Measurements from ENCODE around the gene PDIA6. TPM values are rescaled to one million over a fixed set of nuclear protein-coding genes. Genes with fewer than 3 reads are reported as not detected.

PDIA6 gene
- total RNA-seq, 1 donor from 2014 or later, result 205 TPM

GRCh38 chr2:10764896-10765295, 47.7 kb downstream of the PDIA6 start:
- no peaks in the 10 kb centered on the region for H3K9me3 Mint-ChIP-seq (ENCODE audit: unreplicated experiment)
- no peaks in the 10 kb centered on the region for H3K27me3 Mint-ChIP-seq (ENCODE audit: unreplicated experiment)
- TF ChIP-seq, protein P1, sequence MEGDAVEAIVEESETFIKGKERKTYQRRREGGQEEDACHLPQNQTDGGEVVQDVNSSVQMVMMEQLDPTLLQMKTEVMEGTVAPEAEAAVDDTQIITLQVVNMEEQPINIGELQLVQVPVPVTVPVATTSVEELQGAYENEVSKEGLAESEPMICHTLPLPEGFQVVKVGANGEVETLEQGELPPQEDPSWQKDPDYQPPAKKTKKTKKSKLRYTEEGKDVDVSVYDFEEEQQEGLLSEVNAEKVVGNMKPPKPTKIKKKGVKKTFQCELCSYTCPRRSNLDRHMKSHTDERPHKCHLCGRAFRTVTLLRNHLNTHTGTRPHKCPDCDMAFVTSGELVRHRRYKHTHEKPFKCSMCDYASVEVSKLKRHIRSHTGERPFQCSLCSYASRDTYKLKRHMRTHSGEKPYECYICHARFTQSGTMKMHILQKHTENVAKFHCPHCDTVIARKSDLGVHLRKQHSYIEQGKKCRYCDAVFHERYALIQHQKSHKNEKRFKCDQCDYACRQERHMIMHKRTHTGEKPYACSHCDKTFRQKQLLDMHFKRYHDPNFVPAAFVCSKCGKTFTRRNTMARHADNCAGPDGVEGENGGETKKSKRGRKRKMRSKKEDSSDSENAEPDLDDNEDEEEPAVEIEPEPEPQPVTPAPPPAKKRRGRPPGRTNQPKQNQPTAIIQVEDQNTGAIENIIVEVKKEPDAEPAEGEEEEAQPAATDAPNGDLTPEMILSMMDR (IDR thresholded peaks at IDR 0.05), result no peak
- no peak for DNase-seq (ENCODE audit: extremely low spot score, unreplicated experiment)
- H3K4me3 Mint-ChIP-seq (ENCODE audit: unreplicated experiment), result no peak overlapping the region
- H3K27ac Mint-ChIP-seq (ENCODE audit: unreplicated experiment), result no peak overlapping the region
- no peaks in the 10 kb centered on the region for H3K36me3 Mint-ChIP-seq (ENCODE audit: unreplicated experiment)
- no peaks in the 10 kb centered on the region for H3K4me1 Mint-ChIP-seq (ENCODE audit: unreplicated experiment)

- Mint-ChIP-seq H3K9me3 (ENCODE audit: unreplicated experiment) (no peaks in the 10 kb centered on the region), H3K4me3 (ENCODE audit: unreplicated experiment) (no peak overlapping the region), H3K27me3 (ENCODE audit: unreplicated experiment) (no peaks in the 10 kb centered on the region), H3K4me1 (ENCODE audit: unreplicated experiment) (no peaks in the 10 kb centered on the region), H3K27ac (ENCODE audit: unreplicated experiment) (no peak overlapping the region), H3K36me3 (ENCODE audit: unreplicated experiment) (no peaks in the 10 kb centered on the region)
- DNase-seq (ENCODE audit: extremely low spot score, unreplicated experiment), result no peak
- TF ChIP-seq, protein P1 (IDR thresholded peaks at IDR 0.05), result no peak
Measured at GRCh38 chr2:10764096-10764785, 48.3 kb downstream of the PDIA6 start.

GRCh38 chr2:10763461-10763800, 49.2 kb downstream of the PDIA6 start:
- Mint-ChIP-seq H3K27ac (ENCODE audit: unreplicated experiment) (no peak overlapping the region), H3K4me1 (ENCODE audit: unreplicated experiment) (no peaks in the 10 kb centered on the region), H3K27me3 (ENCODE audit: unreplicated experiment) (no peaks in the 10 kb centered on the region), H3K4me3 (ENCODE audit: unreplicated experiment) (no peak overlapping the region), H3K36me3 (ENCODE audit: unreplicated experiment) (no peaks in the 10 kb centered on the region), H3K9me3 (ENCODE audit: unreplicated experiment) (no peaks in the 10 kb centered on the region)
- DNase-seq (ENCODE audit: extremely low spot score, unreplicated experiment), result no peak
- TF ChIP-seq, protein P1 (IDR thresholded peaks at IDR 0.05), result no peak

DNA sequence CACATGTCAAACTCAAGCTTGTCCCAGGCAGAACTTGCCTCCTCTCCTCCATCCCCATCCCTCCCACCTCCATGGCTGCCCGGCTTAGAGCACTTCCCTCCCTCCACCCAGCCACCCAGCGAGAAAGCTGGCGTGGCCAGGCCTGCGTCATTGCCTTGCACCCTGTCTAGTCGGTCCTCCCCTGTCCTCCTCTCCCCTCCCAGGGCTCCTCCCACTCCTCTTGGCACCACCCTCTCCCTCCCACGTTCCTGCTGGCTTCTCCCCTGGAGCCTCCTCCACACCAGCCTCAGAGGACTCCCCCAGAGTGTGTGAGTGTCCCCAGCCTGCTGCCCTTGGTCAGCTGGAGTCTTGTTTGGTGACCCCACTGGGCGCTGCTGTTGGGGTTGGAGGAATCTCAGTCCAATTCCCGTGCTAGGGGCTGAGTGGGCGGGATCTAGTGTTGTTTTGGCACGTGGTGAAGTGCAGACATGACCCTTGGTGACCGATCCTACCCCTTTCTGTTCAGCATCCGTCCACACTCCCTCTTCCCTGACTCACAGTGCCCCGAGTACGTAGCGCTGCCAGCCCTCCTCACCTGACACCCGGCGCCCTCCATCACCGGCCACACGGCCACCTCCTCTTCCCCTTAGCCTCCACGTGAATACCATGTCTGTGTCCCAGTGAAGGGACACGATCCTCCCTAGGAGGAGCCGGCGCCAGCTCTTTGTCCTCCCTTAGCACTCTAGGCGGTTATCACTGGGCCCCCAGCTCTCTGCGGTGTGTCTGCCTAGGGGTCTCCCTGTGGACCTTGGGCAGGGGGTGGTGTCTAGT, 49.7 kb downstream of the PDIA6 start:
- H3K9me3 Mint-ChIP-seq (ENCODE audit: unreplicated experiment), result no peaks in the 10 kb centered on the region
- no peak for DNase-seq (ENCODE audit: extremely low spot score, unreplicated experiment)
- H3K4me1 Mint-ChIP-seq (ENCODE audit: unreplicated experiment), result no peaks in the 10 kb centered on the region
- H3K27ac Mint-ChIP-seq (ENCODE audit: unreplicated experiment), result no peak overlapping the region
- no peak overlapping the region for H3K4me3 Mint-ChIP-seq (ENCODE audit: unreplicated experiment)
- TF ChIP-seq, protein P1 (IDR thresholded peaks at IDR 0.05), result no peak
- no peaks in the 10 kb centered on the region for H3K36me3 Mint-ChIP-seq (ENCODE audit: unreplicated experiment)
- H3K27me3 Mint-ChIP-seq (ENCODE audit: unreplicated experiment), result no peaks in the 10 kb centered on the region

- no peak for DNase-seq (ENCODE audit: extremely low spot score, unreplicated experiment)
- no peak overlapping the region for H3K27ac Mint-ChIP-seq (ENCODE audit: unreplicated experiment)
- no peaks in the 10 kb centered on the region for H3K9me3 Mint-ChIP-seq (ENCODE audit: unreplicated experiment)
- no peaks in the 10 kb centered on the region for H3K27me3 Mint-ChIP-seq (ENCODE audit: unreplicated experiment)
- H3K4me1 Mint-ChIP-seq (ENCODE audit: unreplicated experiment), result no peaks in the 10 kb centered on the region
- H3K4me3 Mint-ChIP-seq (ENCODE audit: unreplicated experiment), result no peak overlapping the region
- H3K36me3 Mint-ChIP-seq (ENCODE audit: unreplicated experiment), result no peaks in the 10 kb centered on the region
- TF ChIP-seq, protein P1 (IDR thresholded peaks at IDR 0.05), result no peak
Measured at GRCh38 chr2:10761591-10761990, 51.0 kb downstream of the PDIA6 start.

Data from osteocyte (in vitro differentiated cells).